ENCODE measurements around the gene COL11A2. TPM values are rescaled to one million over a fixed set of nuclear protein-coding genes. Genes with fewer than 3 reads are reported as not detected.
"Not testable (repeated sequence)": the region's sequence is repeated elsewhere in the genome, so short reads cannot be mapped to it uniquely, and the experiment has no call there.

The COL11A2 gene
- 0.59 and 0.77 TPM in 2 replicates for total RNA-seq

- intact Hi-C loops (cut with micrococcal nuclease) = no loop called here
Observed at GRCh38 chr6:33192105-33192646, at the start of gene COL11A2. TSS of gene COL11A2 (minus strand) at chr6:33192467. CDS start at chr6:33192240, 227 bp downstream.

- intact Hi-C loops (cut with micrococcal nuclease) = no loop called here
Observed at GRCh38 chr6:33241968-33242367, 49.7 kb upstream of the COL11A2 start.

- intact Hi-C loops (cut with micrococcal nuclease) = no loop called here
Observed at GRCh38 chr6:33237741-33238140, 45.5 kb upstream of the COL11A2 start.

DNA sequence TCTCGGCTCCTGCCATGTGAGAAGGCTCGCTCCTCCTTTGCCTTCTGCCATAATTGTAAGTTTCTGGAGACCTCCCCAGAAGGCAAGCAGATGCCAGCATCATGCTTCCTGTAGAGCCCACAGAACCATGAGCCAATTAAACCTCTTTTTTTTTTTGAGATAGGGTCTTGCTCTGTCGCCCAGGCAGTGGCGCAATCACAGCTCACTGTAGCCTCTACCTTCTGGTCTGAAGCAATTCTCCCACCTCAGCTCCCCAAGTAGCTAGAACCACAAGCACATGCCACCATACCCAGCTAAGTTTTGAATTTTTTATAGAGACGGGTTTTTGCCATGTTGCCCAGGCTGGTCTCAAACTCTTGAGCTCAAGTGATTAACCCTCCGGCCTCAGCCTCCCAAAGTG lies 44.6 kb upstream of the COL11A2 start:
- intact Hi-C loops (cut with micrococcal nuclease) = no loop called here

DNA sequence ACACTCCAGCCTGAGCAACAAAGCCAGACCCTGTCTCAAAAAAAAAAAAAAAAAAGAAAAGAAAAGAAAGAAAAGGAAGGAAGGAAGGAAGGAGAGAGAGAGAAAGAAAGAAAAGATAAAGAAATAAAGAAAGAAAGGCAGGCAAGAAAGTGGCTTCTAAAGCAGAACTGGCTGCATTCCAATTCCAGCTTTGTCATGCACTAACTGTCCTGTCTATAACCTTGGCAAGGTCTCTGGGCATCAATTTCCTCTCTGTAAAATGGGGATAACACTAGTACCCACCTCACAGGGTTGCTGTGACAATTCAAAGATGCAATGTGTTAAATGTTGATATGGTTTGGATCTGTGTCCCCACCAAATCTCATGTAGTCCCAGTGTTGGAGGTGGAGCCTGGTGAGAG lies 44.1 kb upstream of the COL11A2 start:
- intact Hi-C loops (cut with micrococcal nuclease) = no loop called here

- intact Hi-C loops (cut with micrococcal nuclease) = no loop called here
Observed at GRCh38 chr6:33235221-33235634, 43.0 kb upstream of the COL11A2 start.

- intact Hi-C loops (cut with micrococcal nuclease) = not testable (repeated sequence)
Observed at GRCh38 chr6:33226503-33227120, 34.3 kb upstream of the COL11A2 start.

GRCh38 chr6:33217681-33218080 lies 25.4 kb upstream of the COL11A2 start:
- intact Hi-C loops (cut with micrococcal nuclease) = no loop called here

GRCh38 chr6:33217246-33217645 lies 25.0 kb upstream of the COL11A2 start:
- intact Hi-C loops (cut with micrococcal nuclease) = no loop called here

DNA sequence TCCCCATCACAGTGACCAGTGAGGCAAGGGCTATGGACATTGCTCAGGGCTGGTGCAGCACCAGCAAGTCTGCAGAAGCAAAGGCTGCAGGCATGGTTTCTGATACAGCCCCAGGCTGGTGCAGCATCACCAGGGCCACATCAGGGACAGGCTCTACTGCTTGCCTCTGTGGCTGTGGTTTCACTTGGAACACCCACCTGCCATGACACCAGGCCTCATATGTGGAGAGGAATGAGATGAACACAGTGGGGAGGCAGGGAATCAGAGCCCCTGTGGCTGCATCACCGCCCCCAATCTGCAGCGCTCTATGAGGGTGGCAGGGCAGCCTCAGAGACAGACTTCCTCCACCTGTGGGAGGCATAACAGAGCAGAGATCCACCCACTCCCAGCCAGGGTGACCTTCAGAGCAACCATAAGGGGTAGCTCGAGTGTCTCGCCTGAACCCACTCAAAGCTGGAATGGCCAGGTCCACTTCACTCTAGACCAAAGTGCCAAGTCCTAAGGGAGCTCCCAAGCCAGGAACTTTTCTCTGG lies 23.9 kb upstream of the COL11A2 start:
- intact Hi-C loops (cut with micrococcal nuclease) = no loop called here

DNA sequence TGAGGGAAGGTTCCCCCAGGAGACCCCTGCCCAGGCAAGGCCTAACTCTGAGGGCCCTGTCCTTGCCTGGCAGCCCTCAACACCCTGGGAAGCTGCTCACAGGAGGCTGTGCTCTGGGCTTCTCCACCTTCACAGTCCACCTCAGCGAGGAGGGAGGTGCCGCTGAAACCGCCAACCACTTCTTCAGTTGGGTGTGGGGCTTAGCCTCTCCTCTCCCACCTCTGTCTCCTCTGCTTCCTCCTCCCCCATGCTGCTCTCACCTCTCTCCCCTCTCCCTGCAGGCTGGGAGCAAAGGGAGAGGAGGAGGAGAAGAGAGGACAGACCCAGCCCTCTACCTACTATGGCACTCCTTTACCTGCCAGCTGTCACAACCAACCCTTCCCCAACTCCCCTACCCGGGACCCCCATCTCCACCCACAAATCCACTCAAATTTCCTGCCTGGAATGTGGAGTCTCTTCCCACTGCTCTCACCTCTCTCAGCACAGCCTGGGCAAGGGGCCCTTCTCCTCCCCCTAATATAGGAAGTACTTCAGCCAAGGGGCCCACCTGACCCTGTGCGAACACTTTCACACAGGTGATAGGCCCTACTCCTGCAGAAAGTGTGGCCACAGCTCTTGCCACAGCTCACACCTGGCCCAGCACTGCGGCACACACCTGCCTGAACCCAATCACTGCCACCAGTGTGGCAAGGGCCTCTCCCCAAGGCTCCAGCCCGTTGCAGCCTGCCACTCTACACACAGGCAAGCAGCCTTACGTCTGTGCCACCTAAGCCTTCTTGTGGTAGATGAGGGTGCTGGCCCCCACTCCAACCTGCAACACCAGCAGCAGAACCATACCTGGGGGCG lies 23.2 kb upstream of the COL11A2 start:
- intact Hi-C loops (cut with micrococcal nuclease) = no loop called here

DNA sequence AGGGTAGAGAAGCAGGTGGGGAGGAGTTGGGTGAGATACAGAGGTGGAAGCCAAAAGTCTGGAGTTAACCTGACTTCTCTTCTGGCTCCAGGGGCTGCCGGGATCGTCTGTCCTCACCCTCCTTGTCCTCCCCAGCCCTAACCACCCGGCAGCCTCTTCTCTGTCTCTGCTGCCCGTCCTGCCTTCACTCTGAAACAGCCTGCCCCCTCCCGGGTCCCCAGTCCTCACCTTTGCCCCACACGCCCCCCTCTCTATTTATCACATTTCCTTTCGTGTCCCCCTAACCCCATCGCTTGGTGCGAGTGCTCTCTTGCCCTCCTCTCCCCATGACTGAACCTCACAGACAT lies 21.7 kb upstream of the COL11A2 start:
- intact Hi-C loops (cut with micrococcal nuclease) = no loop called here

GRCh38 chr6:33213166-33213988 lies 21.1 kb upstream of the COL11A2 start:
- intact Hi-C loops (cut with micrococcal nuclease) = no loop called here

DNA sequence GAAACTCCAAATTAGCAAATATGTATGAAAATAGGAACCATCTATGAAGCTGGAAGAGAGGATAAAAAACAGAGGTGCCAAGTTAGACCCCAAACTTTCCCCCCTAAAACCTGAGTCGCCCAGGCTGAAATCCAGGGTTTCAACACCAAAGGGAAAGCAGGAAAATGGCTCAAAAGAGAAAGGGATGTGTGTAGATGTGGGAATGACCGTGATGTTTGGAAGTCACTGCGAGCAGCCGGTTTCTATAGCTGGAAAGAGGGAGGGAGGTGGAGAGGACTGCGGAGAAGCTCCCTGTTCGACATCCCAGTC lies 20.5 kb upstream of the COL11A2 start:
- intact Hi-C loops (cut with micrococcal nuclease) = no loop called here

- intact Hi-C loops (cut with micrococcal nuclease) = no loop called here
Observed at GRCh38 chr6:33211666-33212422, 19.6 kb upstream of the COL11A2 start.

DNA sequence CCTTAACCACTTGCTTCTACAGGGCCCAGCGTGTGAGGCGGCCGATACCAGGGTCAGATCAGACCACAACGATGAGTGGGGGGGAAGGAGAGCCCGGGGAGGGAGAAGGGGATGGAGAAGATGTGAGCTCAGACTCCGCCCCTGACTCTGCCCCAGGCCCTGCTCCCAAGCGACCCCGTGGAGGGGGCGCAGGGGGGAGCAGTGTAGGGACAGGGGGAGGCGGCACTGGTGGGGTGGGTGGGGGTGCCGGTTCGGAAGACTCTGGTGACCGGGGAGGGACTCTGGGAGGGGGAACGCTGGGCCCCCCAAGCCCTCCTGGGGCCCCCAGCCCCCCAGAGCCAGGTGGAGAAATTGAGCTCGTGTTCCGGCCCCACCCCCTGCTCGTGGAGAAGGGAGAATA lies 18.9 kb upstream of the COL11A2 start:
- intact Hi-C loops (cut with micrococcal nuclease) = no loop called here

- intact Hi-C loops (cut with micrococcal nuclease) = loop anchor here (5.0 kb wide), 1 partner anchor 202 kb away; the partner anchor contains the start of gene PHF1
Observed at GRCh38 chr6:33209856-33210255, 17.6 kb upstream of the COL11A2 start.

DNA sequence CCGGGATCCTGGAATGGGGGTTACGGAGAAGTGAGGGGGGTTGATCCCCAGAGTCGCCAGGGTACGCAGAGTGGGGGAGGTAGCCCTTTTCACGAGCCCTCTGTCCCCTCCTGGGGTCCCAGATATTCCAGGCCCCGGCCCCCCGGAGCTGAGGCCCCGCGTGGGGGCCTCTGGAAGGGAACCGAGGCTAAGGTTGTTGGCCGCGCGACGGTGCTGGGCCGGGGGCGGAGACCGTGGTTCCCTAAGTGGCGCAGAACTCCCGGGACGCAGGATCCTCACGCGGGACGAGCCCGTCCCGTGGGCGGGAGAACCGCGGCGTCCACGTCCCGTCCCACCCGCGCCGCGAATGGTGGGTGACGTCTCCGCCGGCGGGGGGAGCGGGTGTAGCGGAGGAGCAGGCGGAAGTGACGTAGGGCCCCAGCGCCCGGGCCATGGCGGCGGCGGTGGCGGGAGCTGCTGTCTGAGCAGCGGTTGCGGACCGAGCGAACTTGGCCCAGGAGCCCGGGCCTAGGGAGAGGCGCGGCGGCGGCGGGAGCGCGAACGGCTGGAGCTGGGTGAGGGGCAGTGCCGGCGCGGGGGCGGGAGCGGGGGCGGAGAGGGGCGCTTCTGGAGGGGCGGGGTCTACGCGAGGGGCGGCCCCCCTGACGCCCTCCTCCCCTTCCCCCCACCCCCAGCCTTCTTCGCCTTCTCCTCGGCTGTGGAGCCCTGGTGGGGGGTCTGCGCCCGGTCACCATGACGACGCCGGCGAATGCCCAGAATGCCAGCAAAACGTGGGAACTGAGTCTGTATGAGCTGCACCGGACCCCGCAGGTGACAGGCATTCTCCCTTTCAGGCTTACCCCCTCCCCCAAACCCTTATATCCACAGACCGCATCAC lies 16.1 kb upstream of the COL11A2 start, which contains the start of gene RING1:
Gene RING1 (plus strand): TSS at position 410 of the 877 bp plus-strand sequence. CDS start 323 bp downstream, at position 733.
- intact Hi-C loops (cut with micrococcal nuclease) = loop anchor here (1.0 to 5.0 kb wide), 3 partner anchors 8 to 204 kb away; partner anchors contain the start of genes PHF1, RXRB and SLC39A7

DNA sequence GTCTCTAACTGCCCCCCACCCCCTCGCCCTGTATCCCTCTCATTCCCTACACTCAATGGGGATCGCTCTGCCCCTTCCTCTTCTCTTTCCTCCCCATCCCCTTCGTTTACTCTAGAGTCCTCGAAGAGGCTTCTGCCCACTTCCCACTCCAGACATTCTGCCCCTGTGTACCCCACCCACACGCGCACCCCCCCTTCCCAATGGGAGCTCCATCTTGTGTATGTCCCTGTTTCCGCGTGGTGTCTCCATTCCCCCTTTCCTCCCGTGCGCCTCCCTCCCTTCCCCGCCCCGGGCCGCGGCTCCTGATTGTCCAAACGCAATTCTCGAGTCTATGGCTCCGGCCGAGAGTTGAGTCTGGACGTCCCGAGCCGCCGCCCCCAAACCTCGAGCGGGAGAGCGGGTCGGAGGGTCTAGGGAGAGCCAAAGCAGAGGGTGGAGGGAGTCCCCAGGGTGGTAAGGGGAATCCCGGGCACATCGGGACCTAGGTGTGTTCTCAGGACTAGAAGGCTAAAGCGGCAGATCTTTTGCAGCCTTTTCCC lies 15.4 kb upstream of the COL11A2 start:
- intact Hi-C loops (cut with micrococcal nuclease) = loop anchor here (1.0 to 5.0 kb wide), 3 partner anchors 7 to 205 kb away; partner anchors contain the start of genes PHF1, RXRB and SLC39A7

Measured in T-helper 2 cell treated with Interferon-gamma antibody and Interleukin-4, amounts not matched to agents 100 ng/mL and 5 ng/mL, for 36 hours (primary cell).